Panc1 (cell line): ENCODE results near the gene CATSPERZ. TPM values are rescaled to one million over a fixed set of nuclear protein-coding genes. Genes with fewer than 3 reads are reported as not detected.

Experiments used
- ATAC-seq: fragments of 200-7000 bp; cut with Tn5 transposase; 2 replicates; pipeline ENCODE4 v1.9.1; 2020; ENCODE audit warnings: mild to moderate bottlenecking, moderate library complexity
- BruUV-seq: library from RNA; stranded (reverse); fragments of 400-500 nt; replicated peaks from 2 replicates; lab custom pipeline; 2021; lab: Mats Ljungman, UMichigan
- CTCF ChIA-PET: fragments of 300-600 bp; sonication (Branson Sonifier 250); formaldehyde crosslinking; loops from one replicate; lab custom pipeline; 2022; ENCODE audit warnings: antibody characterized with exemption; lab: Charles Lee
- POLR2A ChIA-PET: fragments of 300-600 bp; sonication (Branson Sonifier 250); formaldehyde crosslinking; loops from one replicate; lab custom pipeline; 2022; ENCODE audit warnings: antibody characterized with exemption; lab: Charles Lee
- DNase-seq: peaks from one replicate; pipeline ENCODE4 v3.0.0-alpha.2; 2010; ENCODE audit warnings: low read depth, low spot score
- H3K27ac ChIP-seq: 2 replicates; pipeline ENCODE4 v1.5.1; 2011; ENCODE audit warnings: mild to moderate bottlenecking, low read length, inconsistent platforms
- H3K27me3 ChIP-seq: fragments of 200-500 bp; sonication (Bioruptor generic); 2 replicates; pipeline ENCODE4 v1.6.0; 2014; ENCODE audit warnings: low read length, inconsistent platforms; ENCODE audit not compliant: control insufficient read depth, insufficient read depth
- H3K36me3 ChIP-seq: fragments of 200-500 bp; sonication (Bioruptor generic); 2 replicates; pipeline ENCODE4 v1.5.1; 2014; ENCODE audit warnings: inconsistent platforms, mild to moderate bottlenecking, low read length, moderate library complexity; ENCODE audit not compliant: control insufficient read depth, insufficient read depth
- H3K4me1 ChIP-seq: 2 replicates; pipeline ENCODE4 v1.5.1; 2011; ENCODE audit warnings: inconsistent platforms, mild to moderate bottlenecking, low read length, moderate library complexity; ENCODE audit not compliant: control insufficient read depth, insufficient read depth
- H3K4me3 ChIP-seq, 2 experiments: 2 replicates each; pipeline ENCODE4 v1.5.1; 2011 to 2012; ENCODE audit warnings: low read depth in 2 of 2, low read length in 2 of 2, mild to moderate bottlenecking in 2 of 2, inconsistent platforms in 1 of 2, moderate library complexity in 1 of 2
- H3K9me3 ChIP-seq: fragments of 200-500 bp; sonication (Bioruptor generic); 2 replicates; pipeline ENCODE4 v1.5.1; 2014; ENCODE audit warnings: low read depth, mild to moderate bottlenecking, inconsistent platforms, low read length, moderate library complexity; ENCODE audit not compliant: control insufficient read depth, insufficient read depth
- POLR2AphosphoS5 ChIP-seq: IDR thresholded peaks from 2 replicates; pipeline ENCODE4 v1.6.1; 2012; ENCODE audit warnings: mild to moderate bottlenecking, low read depth, low read length, moderate library complexity
- SIN3A ChIP-seq: IDR thresholded peaks from 2 replicates; pipeline ENCODE4 v1.6.1; 2012; ENCODE audit warnings: low read depth, mild to moderate bottlenecking, low read length, moderate library complexity, borderline replicate concordance; ENCODE audit not compliant: insufficient read depth
- TCF7L2 ChIP-seq: IDR thresholded peaks from 2 replicates; pipeline ENCODE4 v1.6.1; 2011; ENCODE audit warnings: mild to moderate bottlenecking, low read depth, low read length, inconsistent platforms
- in situ Hi-C: cut with HindIII; loops from 2 replicates; pipeline ENCODE4 v1.10.0; 2016; ENCODE audit warnings: low sequenced_read_pairs, low pct_unique_long_range_greater_than_20kb
- intact Hi-C: fragments of 100-400 bp; cut with micrococcal nuclease; formaldehyde crosslinking; loops from one replicate; pipeline ENCODE4 v1.10.0; 2022; ENCODE audit not compliant: unreplicated experiment
- total RNA-seq: library from RNA; stranded (reverse); gene quantifications from one replicate; pipeline ENCODE4 v1.2.1, GENCODE V29; 2021; ENCODE audit not compliant: unreplicated experiment
- TF ChIP-seq, protein P1 (sequence below): fragments of 450-650 bp; IDR thresholded peaks from 2 replicates; pipeline ENCODE4 v1.5.1; 2017; ENCODE audit warnings: mild to moderate bottlenecking
- TF ChIP-seq, protein P2 (sequence below), 2 experiments: IDR thresholded peaks; 2 replicates each; pipeline ENCODE4 v1.6.1; 2011 to 2012; ENCODE audit warnings: low read depth in 2 of 2, control low read depth in 1 of 2, low read length in 1 of 2, mild to moderate bottlenecking in 1 of 2, moderate library complexity in 1 of 2; ENCODE audit not compliant: insufficient read depth in 1 of 2

CATSPERZ gene
- total RNA-seq, 1 experiment from 2014 or later: 0.64 TPM

GRCh38 chr11:64304316-64305072 is 4.3 kb downstream of the CATSPERZ start:
- in situ Hi-C loops: no loop called here
- intact Hi-C loops: loop anchor here (10.0 kb wide), 1 partner anchor 60 kb away; the partner anchor contains the start of genes FKBP2 and PPP1R14B
- BruUV-seq: TSS peak; percentile 99
- peak overlapping the region; percentile 95 for H3K27ac ChIP-seq
- H3K4me1 ChIP-seq: peaks cover 15% of the 10 kb centered on the region
- ATAC-seq (peak; percentile 60), DNase-seq (peak; percentile 85)
- no peaks in the 10 kb centered on the region for H3K27me3 ChIP-seq
- ChIA-PET CTCF (interaction anchor here (0.5 to 2.3 kb wide), 8 partner anchors 13 to 1414 kb away, joined by 3 to 25 read pairs (median 4); partner anchors contain the start of genes GPR137, PLCB3, PRDX5 and TRMT112), POLR2A (interaction anchor here (0.6 to 1.5 kb wide), 5 partner anchors 13 to 315 kb away, joined by 4 to 10 read pairs (median 7); partner anchors contain the start of genes GPR137 and PRDX5)
- no peaks in the 10 kb centered on the region for H3K36me3 ChIP-seq
- no peaks in the 10 kb centered on the region for H3K9me3 ChIP-seq
- peak; percentile 67 for TF ChIP-seq POLR2AphosphoS5
- no peak for TF ChIP-seq SIN3A
- TF ChIP-seq, protein P1, sequence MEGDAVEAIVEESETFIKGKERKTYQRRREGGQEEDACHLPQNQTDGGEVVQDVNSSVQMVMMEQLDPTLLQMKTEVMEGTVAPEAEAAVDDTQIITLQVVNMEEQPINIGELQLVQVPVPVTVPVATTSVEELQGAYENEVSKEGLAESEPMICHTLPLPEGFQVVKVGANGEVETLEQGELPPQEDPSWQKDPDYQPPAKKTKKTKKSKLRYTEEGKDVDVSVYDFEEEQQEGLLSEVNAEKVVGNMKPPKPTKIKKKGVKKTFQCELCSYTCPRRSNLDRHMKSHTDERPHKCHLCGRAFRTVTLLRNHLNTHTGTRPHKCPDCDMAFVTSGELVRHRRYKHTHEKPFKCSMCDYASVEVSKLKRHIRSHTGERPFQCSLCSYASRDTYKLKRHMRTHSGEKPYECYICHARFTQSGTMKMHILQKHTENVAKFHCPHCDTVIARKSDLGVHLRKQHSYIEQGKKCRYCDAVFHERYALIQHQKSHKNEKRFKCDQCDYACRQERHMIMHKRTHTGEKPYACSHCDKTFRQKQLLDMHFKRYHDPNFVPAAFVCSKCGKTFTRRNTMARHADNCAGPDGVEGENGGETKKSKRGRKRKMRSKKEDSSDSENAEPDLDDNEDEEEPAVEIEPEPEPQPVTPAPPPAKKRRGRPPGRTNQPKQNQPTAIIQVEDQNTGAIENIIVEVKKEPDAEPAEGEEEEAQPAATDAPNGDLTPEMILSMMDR: peak; percentile 99
- TF ChIP-seq, protein P2, sequence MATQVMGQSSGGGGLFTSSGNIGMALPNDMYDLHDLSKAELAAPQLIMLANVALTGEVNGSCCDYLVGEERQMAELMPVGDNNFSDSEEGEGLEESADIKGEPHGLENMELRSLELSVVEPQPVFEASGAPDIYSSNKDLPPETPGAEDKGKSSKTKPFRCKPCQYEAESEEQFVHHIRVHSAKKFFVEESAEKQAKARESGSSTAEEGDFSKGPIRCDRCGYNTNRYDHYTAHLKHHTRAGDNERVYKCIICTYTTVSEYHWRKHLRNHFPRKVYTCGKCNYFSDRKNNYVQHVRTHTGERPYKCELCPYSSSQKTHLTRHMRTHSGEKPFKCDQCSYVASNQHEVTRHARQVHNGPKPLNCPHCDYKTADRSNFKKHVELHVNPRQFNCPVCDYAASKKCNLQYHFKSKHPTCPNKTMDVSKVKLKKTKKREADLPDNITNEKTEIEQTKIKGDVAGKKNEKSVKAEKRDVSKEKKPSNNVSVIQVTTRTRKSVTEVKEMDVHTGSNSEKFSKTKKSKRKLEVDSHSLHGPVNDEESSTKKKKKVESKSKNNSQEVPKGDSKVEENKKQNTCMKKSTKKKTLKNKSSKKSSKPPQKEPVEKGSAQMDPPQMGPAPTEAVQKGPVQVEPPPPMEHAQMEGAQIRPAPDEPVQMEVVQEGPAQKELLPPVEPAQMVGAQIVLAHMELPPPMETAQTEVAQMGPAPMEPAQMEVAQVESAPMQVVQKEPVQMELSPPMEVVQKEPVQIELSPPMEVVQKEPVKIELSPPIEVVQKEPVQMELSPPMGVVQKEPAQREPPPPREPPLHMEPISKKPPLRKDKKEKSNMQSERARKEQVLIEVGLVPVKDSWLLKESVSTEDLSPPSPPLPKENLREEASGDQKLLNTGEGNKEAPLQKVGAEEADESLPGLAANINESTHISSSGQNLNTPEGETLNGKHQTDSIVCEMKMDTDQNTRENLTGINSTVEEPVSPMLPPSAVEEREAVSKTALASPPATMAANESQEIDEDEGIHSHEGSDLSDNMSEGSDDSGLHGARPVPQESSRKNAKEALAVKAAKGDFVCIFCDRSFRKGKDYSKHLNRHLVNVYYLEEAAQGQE (IDR thresholded peaks at IDR 0.05; ENCODE audit: insufficient read depth in 1 of 2, low read depth in 2 of 2, low read length in 1 of 2): no peak
- no peak for TF ChIP-seq TCF7L2
- H3K4me3 ChIP-seq: peak overlapping the region; percentile 72 to 96

- Histone ChIP-seq H3K27me3 (no peaks in the 10 kb centered on the region), H3K27ac (peak within 1 kb of the TSS; percentile 95), H3K36me3 (no peaks in the 10 kb centered on the region), H3K4me3 (peak within 1 kb of the TSS; percentile 72 to 96), H3K4me1 (peaks cover 15% of the 10 kb centered on the region), H3K9me3 (no peaks in the 10 kb centered on the region)
- POLR2A ChIA-PET: interaction anchor here (0.6 to 0.7 kb wide), 6 partner anchors 13 to 1473 kb away, joined by 3 to 7 read pairs (median 4); partner anchors contain the start of genes BAD, PRDX5 and STX5
- TF ChIP-seq SIN3A (peak; percentile 86; the same call in 1 of the 2 replicates), POLR2AphosphoS5 (no peak)
- ATAC-seq: peak; percentile 83
- intact Hi-C loops (loop anchor here (10.0 kb wide), 1 partner anchor 60 kb away; the partner anchor contains the start of genes FKBP2 and PPP1R14B), in situ Hi-C loops (no loop called here)
- peak; percentile 96 for DNase-seq
- BruUV-seq: no TSS peak
- CTCF ChIA-PET: interaction anchor here (0.5 to 2.3 kb wide), 7 partner anchors 12 to 1415 kb away, joined by 3 to 25 read pairs (median 4); partner anchors contain the start of genes PLCB3, PRDX5 and TRMT112
Measured at GRCh38 chr11:64305075-64305690, 5.0 kb downstream of the CATSPERZ start, which contains the start of gene ESRRA. Gene ESRRA, plus strand, starts transcription at chr11:64305524. Its CDS starts 1,656 bp downstream, at chr11:64307180.
